Measurements from ENCODE around the gene NUP205. TPM values are rescaled to one million over a fixed set of nuclear protein-coding genes. Genes with fewer than 3 reads are reported as not detected.

NUP205 gene
- 10 to 100 TPM; 36.9 to 53.1 (median 41.3) TPM for total RNA-seq

GRCh38 chr7:135557455-135558336 is at the start of gene NUP205:
Gene NUP205, plus strand, starts transcription at chr7:135557917. Its CDS starts 28 bp downstream, at chr7:135557945.
- H3K4me1 ChIP-seq: peaks cover 23% of the 10 kb centered on the region
- peak in 1 of 2 donors; percentile 73 for DNase-seq (ENCODE audit: low spot score in 2 of 2)
- peak within 1 kb of the TSS; percentile 95 for H3K27ac ChIP-seq
- H3K4me3 ChIP-seq: peak within 1 kb of the TSS; percentile 73
- H3K27me3 ChIP-seq: no peaks in the 10 kb centered on the region
- 4% methylated on average over 27 of the region's 38 CpGs for WGBS
- H3K36me3 ChIP-seq: no peaks in the 10 kb centered on the region
- H3K9me3 ChIP-seq: no peaks in the 10 kb centered on the region
- TF ChIP-seq CTCF (IDR thresholded peaks at IDR 0.05) (no peak), POLR2A (IDR thresholded peaks at IDR 0.05) (peak in 1 of 2 donors; percentile 45), EP300 (IDR thresholded peaks at IDR 0.05) (no peak), POLR2AphosphoS5 (IDR thresholded peaks at IDR 0.05) (peak in 1 of 3 donors; percentile 77)

GRCh38 chr7:135508883-135509588 is 48.7 kb upstream of the NUP205 start:
- Histone ChIP-seq H3K4me1 (peaks cover 27% of the 10 kb centered on the region), H3K9me3 (no peaks in the 10 kb centered on the region), H3K36me3 (no peaks in the 10 kb centered on the region), H3K27ac (peak overlapping the region; percentile 97), H3K4me3 (peak overlapping the region; percentile 89), H3K27me3 (no peaks in the 10 kb centered on the region)
- WGBS: under 1% methylated on average over 17 of the region's 17 CpGs
- no peak for DNase-seq (ENCODE audit: low spot score in 2 of 2)
- TF ChIP-seq POLR2AphosphoS5 (IDR thresholded peaks at IDR 0.05): no peak
- no peak for TF ChIP-seq EP300 (IDR thresholded peaks at IDR 0.05)
- no peak for TF ChIP-seq CTCF (IDR thresholded peaks at IDR 0.05)
- TF ChIP-seq POLR2A (IDR thresholded peaks at IDR 0.05): no peak

- no peaks in the 10 kb centered on the region for H3K9me3 ChIP-seq
- H3K4me1 ChIP-seq: peaks cover 27% of the 10 kb centered on the region
- H3K36me3 ChIP-seq: no peaks in the 10 kb centered on the region
- 0% methylated on average over 14 of the region's 14 CpGs for WGBS
- peak overlapping the region; percentile 89 for H3K4me3 ChIP-seq
- TF ChIP-seq POLR2A (IDR thresholded peaks at IDR 0.05) (no peak), CTCF (IDR thresholded peaks at IDR 0.05) (no peak), EP300 (IDR thresholded peaks at IDR 0.05) (no peak), POLR2AphosphoS5 (IDR thresholded peaks at IDR 0.05) (no peak)
- DNase-seq (ENCODE audit: low spot score in 2 of 2): no peak
- H3K27ac ChIP-seq: peak overlapping the region; percentile 97
- no peaks in the 10 kb centered on the region for H3K27me3 ChIP-seq
Observed at GRCh38 chr7:135509589-135509838, 48.2 kb upstream of the NUP205 start.

- H3K4me3 ChIP-seq: peak within 1 kb of the TSS; percentile 89
- no peaks in the 10 kb centered on the region for H3K27me3 ChIP-seq
- peak within 1 kb of the TSS; percentile 97 for H3K27ac ChIP-seq
- peaks cover 27% of the 10 kb centered on the region for H3K4me1 ChIP-seq
- H3K9me3 ChIP-seq: no peaks in the 10 kb centered on the region
- no peak for TF ChIP-seq CTCF (IDR thresholded peaks at IDR 0.05)
- no peak for TF ChIP-seq EP300 (IDR thresholded peaks at IDR 0.05)
- TF ChIP-seq POLR2A (IDR thresholded peaks at IDR 0.05): peak in 1 of 2 donors; percentile 75
- TF ChIP-seq POLR2AphosphoS5 (IDR thresholded peaks at IDR 0.05): peak; percentile 6 to 58 (median 40)
- H3K36me3 ChIP-seq: no peaks in the 10 kb centered on the region
- under 1% methylated on average over 18 of the region's 55 CpGs for WGBS
- peak; percentile 96 to 98 for DNase-seq (ENCODE audit: low spot score in 2 of 2)
Observed at GRCh38 chr7:135509839-135510591, 47.7 kb upstream of the NUP205 start, which contains the start of gene CNOT4. Gene CNOT4, minus strand, starts transcription at chr7:135510102. Its CDS starts 71,771 bp downstream, at chr7:135438331.

All from suprapubic skin (tissue), 4 donors.